Globus pallidus (tissue), 1 donor: Measurements from ENCODE around the gene CES3.
"Not testable (repeated sequence)": the region's sequence is repeated elsewhere in the genome, so short reads cannot be mapped to it uniquely, and the experiment has no call there.

Experiments used
- DNase-seq: peaks from one replicate; pipeline ENCODE4 v3.0.0-alpha.2; 2015; ENCODE audit warnings: low spot score

CES3 gene

GRCh38 chr16:66926961-66927436 is 34.1 kb upstream of the CES3 start:
- DNase-seq = no peak

DNA sequence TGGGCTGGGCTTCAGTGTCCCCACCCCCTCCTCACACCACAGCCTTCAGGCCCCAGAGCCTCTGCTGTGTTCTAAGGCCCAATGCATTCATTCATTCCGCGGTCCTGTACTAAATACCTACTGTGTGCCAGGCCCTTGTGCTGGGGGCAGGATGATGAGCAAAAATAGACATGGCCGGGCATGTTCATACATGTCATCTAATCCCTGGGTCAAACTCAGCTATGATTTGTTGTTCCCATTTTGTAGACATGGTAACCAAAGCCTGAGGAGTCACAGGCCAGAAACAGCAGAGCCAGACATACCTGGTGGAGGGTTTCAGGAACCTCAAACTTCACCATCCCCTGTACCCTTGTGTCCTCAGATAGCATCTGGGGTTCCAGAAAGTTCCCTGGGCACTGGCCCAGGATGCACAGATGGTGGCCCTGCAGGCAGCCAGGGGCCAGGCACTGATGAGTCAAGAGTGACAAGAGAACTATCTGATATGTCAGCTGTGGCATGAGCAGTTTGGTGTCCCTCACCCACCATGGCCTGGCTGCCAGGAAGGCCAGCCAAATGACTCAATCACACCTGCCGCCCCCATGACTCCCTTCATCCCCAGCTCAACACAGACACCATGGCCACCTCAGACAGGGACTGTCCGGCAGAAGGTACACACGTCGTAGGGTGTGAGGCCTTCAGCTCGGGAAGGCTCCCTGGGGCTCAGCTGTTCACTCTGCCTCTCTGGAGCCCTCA is 33.0 kb upstream of the CES3 start:
- no peak for DNase-seq

GRCh38 chr16:66928702-66929388 is 32.2 kb upstream of the CES3 start:
- no peak for DNase-seq

DNA sequence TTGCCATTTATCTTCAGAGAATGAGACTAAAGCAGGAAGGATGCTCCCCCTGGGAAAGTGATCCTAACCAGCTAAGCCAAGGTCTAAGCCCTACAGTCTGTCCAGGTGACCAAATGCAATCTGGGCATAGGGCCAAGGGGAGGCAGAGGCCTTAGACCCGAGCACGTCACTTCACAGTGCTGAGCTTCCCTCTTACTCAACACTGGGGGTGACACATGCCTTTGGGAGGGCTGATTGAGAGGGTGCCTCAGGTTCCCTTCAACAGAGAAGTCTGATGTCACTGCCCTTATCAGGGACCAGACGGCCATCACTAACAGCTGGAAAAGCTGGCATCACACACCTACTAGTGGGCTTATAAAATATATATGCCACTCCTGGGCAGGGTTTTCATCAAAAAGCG is 30.9 kb upstream of the CES3 start:
- DNase-seq = no peak

GRCh38 chr16:66931665-66932064 is 29.4 kb upstream of the CES3 start:
- DNase-seq = no peak

DNA sequence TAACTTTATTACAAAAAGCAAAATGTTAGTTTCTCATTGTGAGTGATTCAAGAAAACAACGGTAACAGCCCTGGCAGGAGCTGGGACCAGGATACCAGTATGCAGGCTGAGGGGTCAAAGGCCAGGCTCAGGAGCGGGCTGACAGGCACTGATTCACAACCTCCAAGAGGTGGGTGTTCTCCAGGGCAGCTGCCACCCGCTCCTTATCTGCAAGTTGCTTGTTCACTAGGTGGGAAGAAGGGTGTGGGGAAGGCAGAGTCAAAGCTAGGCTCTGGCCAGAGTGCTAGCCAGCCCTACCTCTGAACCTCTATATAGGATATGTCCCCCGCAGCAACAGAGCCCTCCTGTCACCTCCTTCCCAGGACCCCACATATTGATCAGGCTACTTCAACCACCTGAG is 29.0 kb upstream of the CES3 start:
- DNase-seq = no peak

GRCh38 chr16:66933776-66934137 is 27.3 kb upstream of the CES3 start:
- DNase-seq = no peak

GRCh38 chr16:66934138-66934838 is 26.8 kb upstream of the CES3 start, which contains the start of gene CIAO2B:
TSS of gene CIAO2B (minus strand) at chr16:66934402. CDS start at chr16:66934364, 38 bp downstream.
- DNase-seq = peak; percentile 80

DNA sequence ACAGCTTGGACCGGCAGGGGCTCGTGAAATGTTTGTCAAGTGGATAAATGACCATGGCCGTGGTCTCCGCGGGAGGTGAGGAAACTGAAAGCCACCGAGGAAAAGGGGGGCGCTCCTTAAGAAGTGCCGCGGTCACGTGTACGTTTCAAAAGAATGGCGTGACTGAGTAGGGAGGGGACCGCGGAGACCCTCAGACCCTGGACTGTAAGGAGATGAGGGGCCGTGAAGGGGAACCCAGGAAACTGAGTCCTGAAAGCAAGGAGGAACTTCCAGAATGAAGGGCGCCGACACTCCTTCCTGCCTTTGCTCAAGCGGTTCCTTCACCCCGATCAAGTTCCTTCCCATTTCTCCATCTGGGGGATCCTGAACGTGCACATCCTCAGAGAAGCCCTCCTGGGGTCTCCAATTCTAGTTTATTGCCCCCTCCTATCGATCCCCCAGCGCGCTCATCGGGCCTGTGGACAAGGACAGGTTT is 26.2 kb upstream of the CES3 start:
- not testable (repeated sequence) for DNase-seq

- no peak for DNase-seq
Measured at GRCh38 chr16:66935314-66936011, 25.6 kb upstream of the CES3 start, which contains the start of gene CES2. TSS of gene CES2 (plus strand) at chr16:66935516. CDS start at chr16:66935636, 120 bp downstream.

DNA sequence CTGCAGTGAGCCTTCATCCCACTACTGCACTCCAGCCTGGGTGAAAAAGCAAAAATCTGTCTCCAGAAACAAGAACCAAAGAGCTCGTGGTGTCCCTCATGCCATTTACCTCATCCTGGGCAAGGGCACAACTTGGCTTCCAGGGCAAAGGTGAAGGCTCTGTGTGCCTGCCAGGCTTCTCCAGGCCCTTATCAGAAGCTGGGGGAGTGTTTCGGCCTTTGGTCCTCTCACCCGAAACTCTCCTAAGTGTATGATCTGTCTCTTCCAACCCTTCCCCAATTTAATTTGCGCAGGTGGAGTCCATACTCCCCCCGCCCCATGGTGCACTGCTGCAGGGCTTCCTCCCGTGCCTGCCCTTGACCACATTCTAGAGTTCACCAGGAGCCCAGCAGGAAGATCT is 24.6 kb upstream of the CES3 start:
- DNase-seq = no peak

GRCh38 chr16:66936889-66937554 is 24.0 kb upstream of the CES3 start:
- no peak for DNase-seq

GRCh38 chr16:66937725-66938337 is 23.2 kb upstream of the CES3 start:
- no peak for DNase-seq

DNA sequence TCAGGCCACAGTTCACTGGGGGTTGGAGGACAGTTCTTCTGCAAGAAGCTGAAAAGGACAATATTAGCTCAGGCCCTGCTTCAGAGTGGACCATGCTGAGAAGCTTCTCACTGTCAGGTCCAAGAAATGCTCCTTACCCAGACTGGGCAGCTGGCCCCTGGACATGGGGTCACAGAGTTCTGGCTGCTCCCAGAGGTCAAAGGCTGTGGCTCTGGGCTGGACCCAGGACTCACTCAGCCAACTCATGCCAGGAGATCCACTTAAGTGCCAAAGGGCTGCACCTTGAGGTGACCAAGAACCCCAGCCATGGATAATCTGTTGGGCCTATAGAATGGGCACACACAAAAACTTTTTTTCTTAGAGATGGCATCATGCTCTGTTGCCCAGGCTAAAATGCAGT is 21.7 kb upstream of the CES3 start:
- DNase-seq = no peak

DNA sequence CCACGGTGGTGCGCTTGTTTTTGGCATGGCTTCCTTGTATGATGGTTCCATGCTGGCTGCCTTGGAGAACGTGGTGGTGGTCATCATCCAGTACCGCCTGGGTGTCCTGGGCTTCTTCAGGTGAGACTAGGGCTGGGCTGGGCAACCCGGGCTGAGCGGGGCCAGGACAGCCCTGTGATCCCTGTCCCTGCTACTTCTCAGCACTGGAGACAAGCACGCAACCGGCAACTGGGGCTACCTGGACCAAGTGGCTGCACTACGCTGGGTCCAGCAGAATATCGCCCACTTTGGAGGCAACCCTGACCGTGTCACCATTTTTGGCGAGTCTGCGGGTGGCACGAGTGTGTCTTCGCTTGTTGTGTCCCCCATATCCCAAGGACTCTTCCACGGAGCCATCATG is 20.8 kb upstream of the CES3 start:
- no peak for DNase-seq

DNA sequence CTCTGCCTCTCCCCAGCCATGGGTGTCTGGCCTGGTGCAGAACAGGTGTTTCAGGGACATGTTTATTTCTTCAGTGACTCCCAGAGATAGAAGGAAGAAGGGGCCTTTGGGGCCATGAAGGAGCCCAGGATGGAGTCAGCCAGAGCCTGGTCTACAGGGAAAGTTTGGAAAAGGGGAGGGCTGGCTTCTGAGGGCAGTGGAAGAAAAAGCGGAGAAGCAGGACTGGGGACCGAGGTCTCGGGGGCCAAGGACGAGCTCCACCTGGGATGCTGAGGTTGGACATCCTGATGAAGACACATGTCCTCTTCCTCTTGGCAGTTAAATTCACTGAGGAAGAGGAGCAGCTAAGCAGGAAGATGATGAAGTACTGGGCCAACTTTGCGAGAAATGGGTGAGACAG is 18.1 kb upstream of the CES3 start:
- DNase-seq = no peak

DNA sequence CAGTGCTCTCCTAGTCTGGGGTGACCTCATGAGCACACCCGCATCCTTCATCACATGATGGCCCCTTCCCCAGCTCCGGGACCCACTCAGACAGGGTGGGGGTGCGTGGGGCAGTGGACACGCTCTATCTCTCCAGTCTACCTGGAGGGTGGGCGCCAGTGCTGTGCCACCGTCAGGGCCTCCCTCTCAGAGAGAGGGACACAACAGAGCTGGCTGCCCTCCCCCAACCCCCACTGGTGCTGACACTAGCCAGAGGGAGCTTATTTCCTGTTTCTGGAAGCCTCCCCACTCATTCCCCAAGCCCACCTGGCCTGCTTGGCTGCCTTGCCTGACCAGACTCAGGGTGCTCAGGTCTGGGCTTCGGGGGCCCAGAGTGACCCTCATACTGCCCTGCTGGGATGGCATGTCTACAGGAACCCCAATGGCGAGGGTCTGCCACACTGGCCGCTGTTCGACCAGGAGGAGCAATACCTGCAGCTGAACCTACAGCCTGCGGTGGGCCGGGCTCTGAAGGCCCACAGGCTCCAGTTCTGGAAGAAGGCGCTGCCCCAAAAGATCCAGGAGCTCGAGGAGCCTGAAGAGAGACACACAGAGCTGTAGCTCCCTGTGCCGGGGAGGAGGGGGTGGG is 17.5 kb upstream of the CES3 start:
- DNase-seq = no peak

DNA sequence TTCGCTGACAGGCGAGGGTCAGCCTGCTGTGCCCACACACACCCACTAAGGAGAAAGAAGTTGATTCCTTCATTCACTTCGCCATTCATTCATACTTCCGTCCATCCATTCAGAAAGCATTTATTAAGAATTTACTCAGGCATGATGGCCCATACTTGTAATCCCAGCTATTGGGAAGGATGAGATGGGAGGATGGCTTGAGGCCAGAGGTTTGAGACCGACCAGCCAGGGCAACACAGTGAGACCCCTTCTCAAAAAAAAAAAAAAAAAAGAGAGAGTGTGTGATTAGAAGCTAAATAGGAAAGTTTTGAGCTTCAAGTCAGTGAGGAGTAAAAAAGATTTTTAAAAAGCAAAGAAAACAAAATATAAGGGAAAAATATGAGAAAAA is 17.0 kb upstream of the CES3 start:
- no peak for DNase-seq

DNA sequence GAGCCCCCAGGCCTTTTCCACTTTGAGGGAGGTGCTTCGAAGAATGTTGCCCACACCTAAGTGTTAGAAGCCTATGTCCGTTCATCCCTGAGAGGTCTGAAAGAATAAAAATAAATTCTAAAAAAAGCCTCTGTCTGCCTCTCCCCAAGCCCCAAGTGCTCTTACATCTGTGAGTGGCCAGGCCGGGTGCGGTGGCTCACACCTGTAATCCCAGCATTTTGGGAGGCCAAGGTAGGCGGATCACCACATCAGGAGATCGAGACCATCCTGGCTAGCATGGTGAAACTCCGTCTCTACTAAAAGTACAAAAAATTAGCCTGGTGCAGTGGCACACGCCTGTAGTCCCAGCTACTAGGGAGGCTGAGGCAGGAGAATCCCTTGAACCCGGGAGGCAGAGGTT is 16.1 kb upstream of the CES3 start:
- DNase-seq = not testable (repeated sequence)

GRCh38 chr16:66945939-66946338 is 15.1 kb upstream of the CES3 start:
- no peak for DNase-seq

DNA sequence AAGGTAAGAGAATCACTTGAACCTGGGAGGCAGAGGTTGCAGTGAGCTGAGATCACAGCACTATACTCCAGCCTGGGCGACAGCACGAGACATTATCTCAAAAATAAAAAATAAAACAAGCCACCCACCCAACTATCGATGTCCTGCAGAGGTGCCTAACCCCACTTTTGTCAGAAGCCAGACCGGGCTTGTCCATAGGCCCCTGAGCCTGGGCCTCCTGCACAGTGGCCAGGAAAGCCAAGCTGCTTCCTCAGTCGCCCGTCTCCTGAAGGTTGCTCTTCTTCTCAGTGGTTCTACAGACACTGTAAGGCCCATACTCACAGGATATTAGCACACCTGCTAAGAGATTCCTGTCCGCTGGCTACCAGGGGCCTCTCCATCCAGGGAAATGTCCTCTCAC is 14.5 kb upstream of the CES3 start:
- DNase-seq = no peak
